Hepatocyte (in vitro differentiated cells): Measurements from ENCODE around the gene KRT83. TPM values are rescaled to one million over a fixed set of nuclear protein-coding genes. Genes with fewer than 3 reads are reported as not detected.

Source experiments
- DNase-seq: peaks from one replicate; pipeline ENCODE4 v3.0.0-alpha.2; 2016; ENCODE audit warnings: low spot score
- H2AFZ ChIP-seq: fragments of 200-600 bp; sonication (generic); 2 replicates; pipeline ENCODE4 v1.6.0; 2016; ENCODE audit warnings: antibody characterized with exemption, mild to moderate bottlenecking
- H3K27ac ChIP-seq: fragments of 200-600 bp; sonication (generic); 2 replicates; pipeline ENCODE4 v1.5.1; 2016; ENCODE audit warnings: mild to moderate bottlenecking
- H3K27me3 ChIP-seq: fragments of 200-600 bp; sonication (generic); 2 replicates; pipeline ENCODE4 v1.6.1; 2016
- H3K36me3 ChIP-seq: fragments of 200-600 bp; sonication (generic); replicated peaks from 2 replicates; pipeline ENCODE4 v1.5.1; 2016; ENCODE audit warnings: low read depth; ENCODE audit not compliant: insufficient read depth
- H3K4me1 ChIP-seq: fragments of 200-600 bp; sonication (generic); 2 replicates; pipeline ENCODE4 v1.5.1; 2016; ENCODE audit warnings: mild to moderate bottlenecking, moderate library complexity; ENCODE audit not compliant: insufficient read depth
- H3K4me2 ChIP-seq: fragments of 200-600 bp; sonication (generic); 2 replicates; pipeline ENCODE4 v1.6.0; 2016
- H3K4me3 ChIP-seq: fragments of 200-600 bp; sonication (generic); 2 replicates; pipeline ENCODE4 v1.5.1; 2016; ENCODE audit warnings: mild to moderate bottlenecking
- H3K79me2 ChIP-seq: fragments of 200-600 bp; sonication (generic); 2 replicates; pipeline ENCODE4 v1.6.0; 2017; ENCODE audit warnings: mild to moderate bottlenecking
- H3K9me2 ChIP-seq: fragments of 200-600 bp; sonication (generic); replicated peaks from 2 replicates; pipeline ENCODE4 v1.6.0; 2017; ENCODE audit warnings: mild to moderate bottlenecking; ENCODE audit not compliant: insufficient read depth
- H3K9me3 ChIP-seq: fragments of 200-600 bp; sonication (generic); 2 replicates; pipeline ENCODE4 v1.5.1; 2016; ENCODE audit warnings: low read depth, mild to moderate bottlenecking
- H4K20me1 ChIP-seq: fragments of 200-600 bp; sonication (generic); 2 replicates; pipeline ENCODE4 v1.6.0; 2016; ENCODE audit warnings: mild to moderate bottlenecking; ENCODE audit not compliant: insufficient read depth, poor library complexity, severe bottlenecking
- EZH2 ChIP-seq: fragments of 200-600 bp; sonication (generic); IDR thresholded peaks from 2 replicates; pipeline ENCODE4 v1.6.1; 2016; ENCODE audit warnings: antibody characterized with exemption, mild to moderate bottlenecking, borderline replicate concordance
- EZH2phosphoT487 ChIP-seq: fragments of 200-600 bp; sonication (generic); IDR thresholded peaks from one replicate; pipeline ENCODE4 v1.6.1; 2018; ENCODE audit warnings: antibody characterized with exemption, mild to moderate bottlenecking, low read depth, moderate library complexity; ENCODE audit not compliant: unreplicated experiment, severe bottlenecking
- WGBS: methylation state at CpG from one replicate; pipeline ENCODE4 v1.1.6; 2016; ENCODE audit warnings: low lambda C conversion rate; ENCODE audit errors: missing lambda C conversion rate; 5-methylcytosine and 5-hydroxymethylcytosine counted together
- polyA plus RNA-seq: library from polyadenylated mRNA; unstranded; fragments of >200 nt; fragmentation: Nextera tagmentation; extraction: Ambion mirVana; gene quantifications from 2 replicates; pipeline ENCODE4 v1.2.1, GENCODE V29; 2016
- total RNA-seq: library from RNA; depleted of rRNA; stranded (reverse); fragments of >200 nt; gene quantifications from 2 replicates; pipeline ENCODE4 v1.2.3, GENCODE V29; 2014
- TF ChIP-seq, protein P1 (sequence below): fragments of 200-600 bp; sonication (generic); IDR thresholded peaks from 2 replicates; pipeline ENCODE4 v1.5.1; 2016; ENCODE audit warnings: antibody characterized with exemption, mild to moderate bottlenecking; ENCODE audit not compliant: poor library complexity

KRT83 gene
- total and polyA plus RNA-seq, 2 experiments from 2014 or later, result not detected

DNA sequence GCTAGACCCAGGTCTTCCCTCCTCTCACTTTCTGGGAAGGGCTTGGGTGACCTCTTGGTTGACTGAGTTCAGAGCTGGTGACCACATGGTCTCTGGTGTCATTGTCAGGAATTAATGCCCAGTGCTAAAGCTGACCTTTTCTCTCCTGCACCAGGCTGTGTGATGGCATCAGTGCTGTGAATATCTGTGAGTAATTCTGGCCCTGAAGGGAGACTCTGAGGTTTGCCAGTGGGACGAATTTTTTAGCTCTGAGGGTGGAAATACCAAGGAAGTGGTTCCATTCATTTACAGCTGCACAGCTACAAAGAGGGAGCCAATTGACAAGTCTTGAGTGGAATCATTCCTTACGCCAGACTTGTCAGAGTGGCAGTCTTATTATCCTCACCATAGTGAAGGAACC, 53.0 kb downstream of the KRT83 start:
- H3K27ac ChIP-seq, result no peak overlapping the region
- no peaks in the 10 kb centered on the region for H3K9me2 ChIP-seq
- WGBS, result 83% methylated on average over 2 of the region's 2 CpGs
- no peaks in the 10 kb centered on the region for H3K4me1 ChIP-seq
- H3K4me2 ChIP-seq, result no peak overlapping the region
- TF ChIP-seq, protein P1, sequence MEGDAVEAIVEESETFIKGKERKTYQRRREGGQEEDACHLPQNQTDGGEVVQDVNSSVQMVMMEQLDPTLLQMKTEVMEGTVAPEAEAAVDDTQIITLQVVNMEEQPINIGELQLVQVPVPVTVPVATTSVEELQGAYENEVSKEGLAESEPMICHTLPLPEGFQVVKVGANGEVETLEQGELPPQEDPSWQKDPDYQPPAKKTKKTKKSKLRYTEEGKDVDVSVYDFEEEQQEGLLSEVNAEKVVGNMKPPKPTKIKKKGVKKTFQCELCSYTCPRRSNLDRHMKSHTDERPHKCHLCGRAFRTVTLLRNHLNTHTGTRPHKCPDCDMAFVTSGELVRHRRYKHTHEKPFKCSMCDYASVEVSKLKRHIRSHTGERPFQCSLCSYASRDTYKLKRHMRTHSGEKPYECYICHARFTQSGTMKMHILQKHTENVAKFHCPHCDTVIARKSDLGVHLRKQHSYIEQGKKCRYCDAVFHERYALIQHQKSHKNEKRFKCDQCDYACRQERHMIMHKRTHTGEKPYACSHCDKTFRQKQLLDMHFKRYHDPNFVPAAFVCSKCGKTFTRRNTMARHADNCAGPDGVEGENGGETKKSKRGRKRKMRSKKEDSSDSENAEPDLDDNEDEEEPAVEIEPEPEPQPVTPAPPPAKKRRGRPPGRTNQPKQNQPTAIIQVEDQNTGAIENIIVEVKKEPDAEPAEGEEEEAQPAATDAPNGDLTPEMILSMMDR, result no peak
- TF ChIP-seq EZH2 (no peak), EZH2phosphoT487 (no peak)
- H2AFZ ChIP-seq, result no peak overlapping the region
- H3K27me3 ChIP-seq, result no peaks in the 10 kb centered on the region
- no peaks in the 10 kb centered on the region for H4K20me1 ChIP-seq
- no peaks in the 10 kb centered on the region for H3K79me2 ChIP-seq
- H3K36me3 ChIP-seq, result no peaks in the 10 kb centered on the region
- no peak for DNase-seq
- no peak overlapping the region for H3K4me3 ChIP-seq
- no peaks in the 10 kb centered on the region for H3K9me3 ChIP-seq

DNA sequence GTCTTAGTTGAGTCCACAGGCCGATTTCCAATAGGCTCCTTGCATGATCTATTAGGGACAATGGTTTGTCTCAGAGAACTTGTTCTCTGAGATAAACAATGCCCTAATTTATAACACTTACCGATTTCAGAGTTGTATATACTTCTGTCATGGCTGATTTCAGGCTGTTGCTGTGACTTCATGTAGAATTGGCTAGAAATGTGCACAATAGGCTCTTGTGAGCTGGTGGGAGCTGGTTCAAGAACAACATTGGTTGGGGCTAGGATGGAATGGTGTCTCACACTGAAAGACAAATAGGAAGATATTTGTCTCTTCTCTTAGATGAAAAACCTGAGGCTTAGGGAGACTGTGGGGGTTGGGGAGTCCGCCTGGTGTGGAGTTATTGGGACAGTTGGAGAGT, 53.5 kb downstream of the KRT83 start:
- Histone ChIP-seq H3K9me3 (no peaks in the 10 kb centered on the region), H3K36me3 (no peaks in the 10 kb centered on the region), H3K4me1 (no peaks in the 10 kb centered on the region), H3K79me2 (no peaks in the 10 kb centered on the region), H3K27me3 (no peaks in the 10 kb centered on the region), H2AFZ (no peak overlapping the region), H3K4me3 (no peak overlapping the region), H3K27ac (no peak overlapping the region), H3K4me2 (no peak overlapping the region), H3K9me2 (no peaks in the 10 kb centered on the region), H4K20me1 (no peaks in the 10 kb centered on the region)
- DNase-seq, result no peak
- TF ChIP-seq, protein P1, result no peak
- TF ChIP-seq EZH2phosphoT487, result no peak
- no peak for TF ChIP-seq EZH2
- WGBS, result 87% methylated on average over 3 of the region's 3 CpGs

DNA sequence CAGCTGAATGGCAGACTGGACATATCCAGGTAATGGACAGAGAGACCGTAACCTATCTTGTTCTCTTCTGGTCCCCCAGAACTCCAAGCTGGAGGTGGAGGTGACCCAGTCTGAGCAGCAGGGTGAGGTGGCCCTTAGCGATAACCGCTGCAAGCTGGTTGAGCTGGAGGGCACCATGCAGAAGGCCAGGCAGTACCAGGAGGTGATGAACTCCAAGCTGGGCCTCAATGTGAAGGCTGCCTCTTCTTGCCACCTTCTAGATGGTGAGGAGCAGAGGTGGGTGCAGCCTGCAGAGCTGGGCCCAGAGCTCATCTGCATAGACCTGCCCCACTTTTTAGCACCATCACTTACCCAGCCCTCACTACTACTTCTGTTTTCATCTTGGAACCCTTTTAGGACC, 53.9 kb downstream of the KRT83 start:
- Histone ChIP-seq H3K4me3 (no peak overlapping the region), H3K4me2 (no peak overlapping the region), H3K9me3 (no peaks in the 10 kb centered on the region), H2AFZ (no peak overlapping the region), H3K79me2 (no peaks in the 10 kb centered on the region), H3K27ac (no peak overlapping the region), H4K20me1 (no peaks in the 10 kb centered on the region), H3K4me1 (no peaks in the 10 kb centered on the region), H3K9me2 (no peaks in the 10 kb centered on the region), H3K36me3 (no peaks in the 10 kb centered on the region), H3K27me3 (no peaks in the 10 kb centered on the region)
- no peak for TF ChIP-seq EZH2phosphoT487
- TF ChIP-seq, protein P1, result no peak
- TF ChIP-seq EZH2, result no peak
- 99% methylated on average over 3 of the region's 3 CpGs for WGBS
- DNase-seq, result no peak

DNA sequence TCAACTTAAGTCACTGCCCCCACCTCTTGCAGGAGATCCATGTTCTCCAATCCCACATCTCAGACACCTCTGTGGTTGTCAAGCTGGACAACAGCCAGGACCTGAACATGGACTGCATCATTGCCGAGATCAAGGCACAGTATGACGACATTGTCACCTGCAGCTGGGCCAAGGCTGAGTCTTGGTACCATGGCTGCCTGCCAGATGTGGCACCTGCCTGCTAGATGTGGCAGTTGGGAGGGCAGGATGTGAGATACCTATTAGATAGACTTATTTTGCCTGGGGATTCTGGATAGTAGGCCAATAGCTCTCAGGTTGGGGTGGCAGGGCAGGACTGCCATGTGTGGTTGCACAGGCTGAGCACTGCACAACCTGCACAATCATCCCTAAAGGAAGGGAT, 54.7 kb downstream of the KRT83 start:
- H3K27me3 ChIP-seq, result no peaks in the 10 kb centered on the region
- no peak overlapping the region for H3K4me2 ChIP-seq
- H3K9me2 ChIP-seq, result no peaks in the 10 kb centered on the region
- no peaks in the 10 kb centered on the region for H3K36me3 ChIP-seq
- H3K9me3 ChIP-seq, result no peaks in the 10 kb centered on the region
- no peaks in the 10 kb centered on the region for H4K20me1 ChIP-seq
- H3K4me1 ChIP-seq, result no peaks in the 10 kb centered on the region
- TF ChIP-seq EZH2phosphoT487 (no peak), EZH2 (no peak)
- TF ChIP-seq, protein P1, result no peak
- no peak overlapping the region for H3K4me3 ChIP-seq
- 95% methylated on average over 2 of the region's 2 CpGs for WGBS
- no peaks in the 10 kb centered on the region for H3K79me2 ChIP-seq
- no peak overlapping the region for H3K27ac ChIP-seq
- no peak for DNase-seq
- H2AFZ ChIP-seq, result no peak overlapping the region
